DMS 273 (cell line): Measurements from ENCODE around the gene CCDC24.
A peak's percentile ranks its signal among the peaks of the same experiment; 100 is the strongest.

Experiments used
- DNase-seq: peaks from one replicate; lab custom pipeline; 2025; ENCODE audit not compliant: unreplicated experiment; lab: John Stamatoyannopoulos, UW

Gene CCDC24

GRCh38 chr1:43980255-43981134 is 10.9 kb upstream of the CCDC24 start:
- no peak for DNase-seq

DNA sequence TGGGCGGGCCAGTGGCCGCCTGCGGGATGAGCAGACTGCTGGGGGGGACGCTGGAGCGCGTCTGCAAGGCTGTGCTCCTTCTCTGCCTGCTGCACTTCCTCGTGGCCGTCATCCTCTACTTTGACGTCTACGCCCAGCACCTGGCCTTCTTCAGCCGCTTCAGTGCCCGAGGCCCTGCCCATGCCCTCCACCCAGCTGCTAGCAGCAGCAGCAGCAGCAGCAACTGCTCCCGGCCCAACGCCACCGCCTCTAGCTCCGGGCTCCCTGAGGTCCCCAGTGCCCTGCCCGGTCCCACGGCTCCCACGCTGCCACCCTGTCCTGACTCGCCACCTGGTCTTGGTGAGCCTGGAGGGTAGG is 10.3 kb upstream of the CCDC24 start:
- DNase-seq: no peak

DNA sequence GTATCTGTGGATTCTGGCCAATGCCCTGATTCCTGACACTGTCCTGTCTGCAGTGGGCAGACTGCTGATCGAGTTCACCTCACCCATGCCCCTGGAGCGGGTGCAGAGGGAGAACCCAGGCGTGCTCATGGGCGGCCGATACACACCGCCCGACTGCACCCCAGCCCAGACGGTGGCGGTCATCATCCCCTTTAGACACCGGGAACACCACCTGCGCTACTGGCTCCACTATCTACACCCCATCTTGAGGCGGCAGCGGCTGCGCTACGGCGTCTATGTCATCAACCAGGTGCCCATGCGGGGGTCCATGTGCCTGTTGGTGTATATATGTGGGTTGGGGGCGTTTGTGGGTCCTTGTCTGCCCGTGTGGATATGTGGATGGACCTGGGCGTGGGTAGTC is 9.8 kb upstream of the CCDC24 start:
- DNase-seq: no peak

- no peak for DNase-seq
These were observed 9.2 kb upstream of the CCDC24 start for GRCh38 chr1:43982241-43982640.

GRCh38 chr1:43982808-43983207 is 8.6 kb upstream of the CCDC24 start:
- no peak for DNase-seq

GRCh38 chr1:43983253-43983899 is 8.0 kb upstream of the CCDC24 start:
- no peak for DNase-seq

DNA sequence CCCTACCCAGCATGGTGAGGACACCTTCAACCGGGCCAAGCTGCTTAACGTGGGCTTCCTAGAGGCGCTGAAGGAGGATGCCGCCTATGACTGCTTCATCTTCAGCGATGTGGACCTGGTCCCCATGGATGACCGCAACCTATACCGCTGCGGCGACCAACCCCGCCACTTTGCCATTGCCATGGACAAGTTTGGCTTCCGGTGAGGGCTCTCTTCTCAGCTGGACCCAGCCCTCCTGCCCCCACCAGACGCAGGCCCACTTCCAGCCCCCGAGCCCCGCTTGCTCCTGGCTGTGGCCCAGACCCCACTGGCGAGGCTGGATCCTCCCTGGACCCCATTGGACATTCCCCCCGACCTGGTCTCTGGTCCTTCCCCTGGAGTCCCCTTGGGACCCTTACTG is 6.5 kb upstream of the CCDC24 start:
- no peak for DNase-seq

GRCh38 chr1:43985984-43986595 is 5.3 kb upstream of the CCDC24 start:
- DNase-seq: no peak

GRCh38 chr1:43986712-43987111 is 4.7 kb upstream of the CCDC24 start:
- DNase-seq: no peak

DNA sequence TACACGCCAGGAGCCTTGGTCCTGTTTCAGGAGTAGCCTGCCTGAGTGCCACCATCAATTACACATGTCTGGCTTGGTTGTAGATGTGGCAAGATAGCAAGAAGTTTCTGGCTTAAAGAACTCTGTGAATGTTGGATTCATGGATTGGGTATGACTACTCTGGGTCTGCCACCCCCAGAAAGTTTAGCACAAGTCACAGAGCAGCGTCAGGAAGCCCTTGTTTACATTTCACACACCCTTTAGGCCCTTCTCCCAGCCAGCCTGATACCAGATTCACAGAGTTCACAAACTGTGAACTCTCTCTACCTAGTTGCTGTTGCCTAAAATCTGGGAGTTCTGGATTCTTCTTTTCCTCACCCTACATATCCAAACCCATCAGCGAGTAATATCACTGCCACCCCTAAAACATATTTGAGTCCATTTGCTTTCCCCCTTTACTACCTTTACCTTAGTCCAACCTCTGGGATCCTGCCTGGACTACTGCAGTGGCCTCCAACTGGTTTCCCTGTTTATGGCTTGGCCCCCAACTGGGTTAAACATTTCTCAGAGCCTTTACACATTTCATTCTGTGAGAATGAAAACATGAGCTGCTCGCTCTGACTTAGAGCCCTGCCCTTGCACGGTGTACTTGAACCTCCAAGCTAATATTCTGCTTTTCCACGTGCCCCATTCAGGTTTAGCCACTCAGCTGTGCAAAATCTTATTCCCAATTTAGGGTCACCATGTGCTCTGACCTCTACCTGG is 4.1 kb upstream of the CCDC24 start:
- no peak for DNase-seq

DNA sequence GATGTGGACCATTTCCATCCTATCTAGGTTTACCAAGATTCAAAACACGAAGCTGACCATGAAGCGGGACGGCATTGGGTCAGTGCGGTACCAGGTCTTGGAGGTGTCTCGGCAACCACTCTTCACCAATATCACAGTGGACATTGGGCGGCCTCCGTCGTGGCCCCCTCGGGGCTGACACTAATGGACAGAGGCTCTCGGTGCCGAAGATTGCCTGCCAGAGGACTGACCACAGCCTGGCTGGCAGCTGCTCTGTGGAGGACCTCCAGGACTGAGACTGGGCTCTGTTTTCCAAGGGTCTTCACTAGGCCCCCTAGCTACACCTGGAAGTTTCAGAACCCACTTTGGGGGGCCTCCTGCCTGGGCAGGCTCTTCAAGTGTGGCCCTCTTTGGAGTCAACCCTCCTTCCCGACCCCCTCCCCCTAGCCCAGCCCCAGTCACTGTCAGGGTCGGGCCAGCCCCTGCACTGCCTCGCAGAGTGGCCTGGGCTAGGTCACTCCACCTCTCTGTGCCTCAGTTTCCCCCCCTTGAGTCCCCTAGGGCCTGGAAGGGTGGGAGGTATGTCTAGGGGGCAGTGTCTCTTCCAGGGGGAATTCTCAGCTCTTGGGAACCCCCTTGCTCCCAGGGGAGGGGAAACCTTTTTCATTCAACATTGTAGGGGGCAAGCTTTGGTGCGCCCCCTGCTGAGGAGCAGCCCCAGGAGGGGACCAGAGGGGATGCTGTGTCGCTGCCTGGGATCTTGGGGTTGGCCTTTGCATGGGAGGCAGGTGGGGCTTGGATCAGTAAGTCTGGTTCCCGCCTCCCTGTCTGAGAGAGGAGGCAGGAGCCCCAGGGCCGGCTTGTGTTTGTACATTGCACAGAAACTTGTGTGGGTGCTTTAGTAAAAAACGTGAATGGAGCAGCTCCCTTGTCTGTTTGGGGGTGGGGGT is 864 bp upstream of the CCDC24 start:
- peak; percentile 66 for DNase-seq

DNA sequence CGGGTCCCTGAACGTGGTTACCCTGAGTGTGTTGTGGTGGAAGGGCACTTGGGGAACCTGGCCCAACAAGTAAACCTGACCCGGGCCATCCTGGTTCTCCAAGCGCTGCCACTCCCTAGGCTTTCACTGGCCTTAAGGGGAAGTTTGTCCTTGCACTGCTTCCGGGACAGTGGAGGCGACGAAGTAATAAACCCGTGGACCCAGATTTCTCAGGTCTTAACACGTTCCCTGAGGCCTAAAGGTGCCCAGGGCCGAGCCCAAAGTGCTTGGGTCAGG is 261 bp upstream of the CCDC24 start:
- DNase-seq: no peak

DNA sequence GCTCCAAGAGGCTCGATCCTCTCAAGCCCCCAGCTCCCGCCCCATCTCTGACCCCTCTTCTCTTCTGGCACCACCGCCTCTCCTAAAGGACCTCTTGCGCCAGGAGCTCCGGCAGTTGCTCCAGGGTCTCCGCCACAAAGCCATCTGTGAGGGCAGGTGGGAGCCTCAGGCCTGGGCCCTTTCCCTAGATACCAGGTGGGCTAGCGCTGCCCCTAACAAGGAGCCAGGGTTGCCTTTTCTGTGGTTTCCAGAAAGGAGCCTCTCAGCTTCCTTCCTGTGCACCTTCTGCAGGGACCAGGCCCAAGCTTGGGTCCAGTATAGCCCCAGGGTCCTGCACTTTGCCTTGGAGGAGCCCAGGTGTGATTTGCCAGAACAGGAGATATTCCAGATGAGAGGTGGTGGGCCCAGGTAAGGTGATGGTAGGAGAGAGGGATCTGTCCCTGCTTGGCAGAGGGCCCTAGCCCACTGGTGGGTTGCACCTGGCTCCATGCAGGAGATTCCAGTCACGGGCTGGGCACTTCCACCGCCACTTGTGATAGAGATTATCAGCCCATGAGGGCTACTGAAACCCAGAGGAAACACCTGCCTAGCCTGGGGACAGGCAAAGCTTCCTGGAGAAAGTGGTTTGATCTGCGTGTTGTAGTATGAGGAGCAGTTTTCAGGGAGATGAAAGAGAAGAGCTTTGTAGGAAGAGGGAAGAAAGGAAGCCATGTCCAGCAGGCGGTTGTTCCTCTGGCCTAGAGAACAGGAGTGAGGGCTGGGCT is 1.0 kb downstream of the CCDC24 start:
- DNase-seq: no peak

GRCh38 chr1:43993206-43993914 is 2.0 kb downstream of the CCDC24 start:
- no peak for DNase-seq

DNA sequence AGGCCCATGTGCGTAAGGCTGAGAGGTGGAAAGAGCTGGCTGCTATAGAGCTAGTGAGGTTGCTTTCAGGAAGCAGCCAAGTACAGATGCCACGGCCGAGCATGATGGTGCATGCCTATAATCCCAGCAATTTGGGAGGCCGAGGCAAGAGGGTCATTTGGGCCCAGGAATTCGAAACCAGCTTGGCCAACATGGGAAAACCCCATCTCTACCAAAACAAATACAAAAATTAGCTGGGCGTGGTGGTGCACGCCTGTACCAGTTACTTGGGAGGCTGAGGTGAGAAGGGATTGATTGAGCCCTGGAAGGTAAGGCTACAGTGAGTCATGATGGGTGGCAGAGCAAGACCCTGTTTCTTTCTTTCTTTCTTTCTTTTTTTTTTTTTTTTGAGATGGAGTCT is 2.7 kb downstream of the CCDC24 start:
- DNase-seq: no peak

- DNase-seq: peak; percentile 78
These were observed 3.7 kb downstream of the CCDC24 start for GRCh38 chr1:43994794-43995790.

GRCh38 chr1:43995984-43996732 is 4.8 kb downstream of the CCDC24 start:
- DNase-seq: no peak
